ENCODE results near the gene ROR1.

DNA sequence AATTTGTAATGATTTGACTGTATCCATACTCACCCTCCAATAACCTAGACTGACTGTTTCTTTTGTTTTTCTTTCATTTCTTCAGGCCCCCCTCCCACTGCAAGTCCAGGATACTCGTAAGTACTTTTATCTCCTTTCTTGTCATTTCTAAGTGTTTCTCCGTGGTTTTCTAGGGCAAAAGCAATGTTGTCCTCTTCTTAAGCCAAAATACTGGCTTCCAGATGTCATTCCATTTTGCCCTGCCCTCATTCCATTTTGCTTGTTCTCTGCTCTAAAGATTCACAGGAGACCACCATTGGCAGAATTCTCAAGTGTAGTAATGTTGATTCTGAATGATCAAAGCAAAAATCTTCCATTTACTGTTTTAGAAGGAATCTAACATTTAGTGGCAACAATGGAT is 276.8 kb downstream of the ROR1 start:
- TF ChIP-seq CTCF (IDR thresholded peaks at IDR 0.05) (no peak), POLR2A (IDR thresholded peaks at IDR 0.05) (no peak), POLR2AphosphoS5 (IDR thresholded peaks at IDR 0.05) (no peak), EP300 (IDR thresholded peaks at IDR 0.05) (no peak)

Data from suprapubic skin (tissue), 4 donors.